IPS-20b (cell line): ENCODE results near the gene GPR15LG.
"Not testable (repeated sequence)": the region's sequence is repeated elsewhere in the genome, so short reads cannot be mapped to it uniquely, and the experiment has no call there.

ENCODE experiments used
- H3K27ac ChIP-seq: one replicate; pipeline ENCODE4 v1.5.1; 2013; ENCODE audit warnings: low read length
- H3K27me3 ChIP-seq: 2 replicates; pipeline ENCODE4 v1.6.1; 2013; ENCODE audit warnings: mild to moderate bottlenecking, low read length, inconsistent platforms; ENCODE audit not compliant: insufficient read depth
- H3K36me3 ChIP-seq: 2 replicates; pipeline ENCODE4 v1.6.1; 2013; ENCODE audit warnings: low read depth, mild to moderate bottlenecking, inconsistent platforms, low read length, moderate library complexity; ENCODE audit not compliant: insufficient read depth
- H3K4me1 ChIP-seq: 2 replicates; pipeline ENCODE4 v1.6.1; 2013; ENCODE audit warnings: mild to moderate bottlenecking, control low read depth, inconsistent platforms, low read length, moderate library complexity; ENCODE audit not compliant: insufficient read depth
- H3K4me3 ChIP-seq: 2 replicates; pipeline ENCODE4 v1.5.1; 2013; ENCODE audit warnings: mild to moderate bottlenecking, low read length, inconsistent platforms
- H3K9ac ChIP-seq: 2 replicates; pipeline ENCODE4 v1.6.1; 2013; ENCODE audit warnings: low read depth, mild to moderate bottlenecking, inconsistent platforms, low read length, moderate library complexity
- H3K9me3 ChIP-seq: 2 replicates; pipeline ENCODE4 v1.6.1; 2013; ENCODE audit warnings: mild to moderate bottlenecking, low read depth, low read length, inconsistent platforms; ENCODE audit not compliant: insufficient read depth

The GPR15LG gene

GRCh38 chr10:84173501-84173929, at the start of gene GPR15LG:
Gene GPR15LG (plus strand): TSS chr10:84173801. CDS start chr10:84173852, 51 bp downstream.
- Histone ChIP-seq H3K27me3 (no peaks in the 10 kb centered on the region), H3K9ac (no peak within 1 kb of the TSS), H3K4me1 (no peaks in the 10 kb centered on the region), H3K36me3 (no peaks in the 10 kb centered on the region), H3K4me3 (no peak within 1 kb of the TSS), H3K9me3 (no peaks in the 10 kb centered on the region), H3K27ac (no peak within 1 kb of the TSS)

- not testable (repeated sequence) for H3K36me3 ChIP-seq, H3K9ac ChIP-seq, H3K4me3 ChIP-seq
These were observed 47.5 kb upstream of the GPR15LG start for GRCh38 chr10:84125910-84126784.

GRCh38 chr10:84126785-84127167, 46.8 kb upstream of the GPR15LG start:
- H3K4me1 ChIP-seq: no peaks in the 10 kb centered on the region
- H3K9ac ChIP-seq: no peak overlapping the region
- no peaks in the 10 kb centered on the region for H3K36me3 ChIP-seq
- no peak overlapping the region for H3K27ac ChIP-seq
- H3K9me3 ChIP-seq: peaks cover 12% of the 10 kb centered on the region; the same call in 1 of the 2 replicates
- H3K4me3 ChIP-seq: no peak overlapping the region
- no peaks in the 10 kb centered on the region; the same call in 1 of the 2 replicates for H3K27me3 ChIP-seq

More at GRCh38 chr10:84125910-84126784, 47.5 kb upstream of the GPR15LG start:
- not testable (repeated sequence) for H3K27me3 ChIP-seq, H3K27ac ChIP-seq, H3K4me1 ChIP-seq
- H3K9me3 ChIP-seq: peaks cover 12% of the 10 kb centered on the region; the same call in 1 of the 2 replicates

- Histone ChIP-seq H3K27me3 (no peaks in the 10 kb centered on the region), H3K4me1 (peaks cover 8% of the 10 kb centered on the region; the same call in 1 of the 2 replicates), H3K9ac (no peak overlapping the region), H3K9me3 (no peaks in the 10 kb centered on the region), H3K36me3 (no peaks in the 10 kb centered on the region), H3K4me3 (no peak overlapping the region), H3K27ac (no peak overlapping the region)
These were observed 37.8 kb upstream of the GPR15LG start for GRCh38 chr10:84135836-84136235.

- H3K27me3 ChIP-seq: no peaks in the 10 kb centered on the region
- H3K9ac ChIP-seq: no peak overlapping the region
- no peak overlapping the region for H3K27ac ChIP-seq
- H3K9me3 ChIP-seq: no peaks in the 10 kb centered on the region
- peaks cover 11% of the 10 kb centered on the region; the same call in 1 of the 2 replicates for H3K4me1 ChIP-seq
- no peak overlapping the region for H3K4me3 ChIP-seq
- peaks cover 14% of the 10 kb centered on the region for H3K36me3 ChIP-seq
These were observed 35.8 kb upstream of the GPR15LG start for GRCh38 chr10:84137811-84138210.

- Histone ChIP-seq H3K9me3 (no peaks in the 10 kb centered on the region), H3K27ac (peak overlapping the region; percentile 67), H3K4me1 (peaks cover 11% of the 10 kb centered on the region; the same call in 1 of the 2 replicates), H3K4me3 (peak overlapping the region; percentile 95), H3K27me3 (no peaks in the 10 kb centered on the region), H3K9ac (peak overlapping the region; percentile 69; the same call in 1 of the 2 replicates), H3K36me3 (peaks cover 22% of the 10 kb centered on the region)
These were observed 35.0 kb upstream of the GPR15LG start for GRCh38 chr10:84138478-84139125.

- Histone ChIP-seq H3K27ac (peak within 1 kb of the TSS; percentile 67), H3K9ac (peak within 1 kb of the TSS; percentile 96), H3K9me3 (no peaks in the 10 kb centered on the region), H3K36me3 (peaks cover 30% of the 10 kb centered on the region), H3K4me1 (peaks cover 11% of the 10 kb centered on the region; the same call in 1 of the 2 replicates), H3K4me3 (peak within 1 kb of the TSS; percentile 95), H3K27me3 (no peaks in the 10 kb centered on the region)
These were observed 34.2 kb upstream of the GPR15LG start, which contains the start of gene GHITM for GRCh38 chr10:84139126-84140035. Gene GHITM (plus strand): TSS chr10:84139509. CDS start chr10:84141501, 1,992 bp downstream.

GRCh38 chr10:84140036-84140379, 33.6 kb upstream of the GPR15LG start:
- Histone ChIP-seq H3K4me3 (peak overlapping the region; percentile 95), H3K9ac (peak overlapping the region; percentile 96), H3K27me3 (no peaks in the 10 kb centered on the region), H3K4me1 (peaks cover 11% of the 10 kb centered on the region; the same call in 1 of the 2 replicates), H3K9me3 (no peaks in the 10 kb centered on the region), H3K27ac (no peak overlapping the region), H3K36me3 (peaks cover 36% of the 10 kb centered on the region)

- Histone ChIP-seq H3K4me3 (no peak overlapping the region), H3K4me1 (no peaks in the 10 kb centered on the region), H3K9me3 (no peaks in the 10 kb centered on the region), H3K36me3 (peaks cover 94% of the 10 kb centered on the region), H3K9ac (no peak overlapping the region), H3K27me3 (no peaks in the 10 kb centered on the region), H3K27ac (no peak overlapping the region)
These were observed 26.3 kb upstream of the GPR15LG start for GRCh38 chr10:84147347-84147746.

GRCh38 chr10:84148006-84148597, 25.5 kb upstream of the GPR15LG start:
- peaks cover 94% of the 10 kb centered on the region for H3K36me3 ChIP-seq
- H3K9me3 ChIP-seq, H3K27me3 ChIP-seq: not testable (repeated sequence)

GRCh38 chr10:84149854-84150253, 23.7 kb upstream of the GPR15LG start:
- H3K9me3 ChIP-seq: no peaks in the 10 kb centered on the region
- no peaks in the 10 kb centered on the region for H3K4me1 ChIP-seq
- H3K27me3 ChIP-seq: no peaks in the 10 kb centered on the region
- H3K9ac ChIP-seq: no peak overlapping the region
- H3K4me3 ChIP-seq: no peak overlapping the region
- peaks cover 93% of the 10 kb centered on the region for H3K36me3 ChIP-seq
- H3K27ac ChIP-seq: no peak overlapping the region

More at GRCh38 chr10:84148006-84148597, 25.5 kb upstream of the GPR15LG start:
- not testable (repeated sequence) for H3K27ac ChIP-seq, H3K9ac ChIP-seq, H3K4me3 ChIP-seq, H3K4me1 ChIP-seq
